Measurements from ENCODE around the gene C4B.

The C4B gene

GRCh38 chr6:32079566-32080290 lies 65.1 kb downstream of the C4B start:
- no peak for DNase-seq

- DNase-seq: no peak
Measured at GRCh38 chr6:32081168-32081990, 66.8 kb downstream of the C4B start.

GRCh38 chr6:32082478-32082877 lies 67.9 kb downstream of the C4B start:
- no peak for DNase-seq

- no peak for DNase-seq
Measured at GRCh38 chr6:32082935-32083334, 68.3 kb downstream of the C4B start.

GRCh38 chr6:32083812-32084768 lies 69.5 kb downstream of the C4B start:
- DNase-seq: no peak

- DNase-seq: no peak
Measured at GRCh38 chr6:32084780-32085179, 70.2 kb downstream of the C4B start.
